ENCODE measurements around the gene CHRNB2.

Gene CHRNB2

GRCh38 chr1:154619181-154619948 lies 51.8 kb downstream of the CHRNB2 start:
- Mint-ChIP-seq H3K36me3 (ENCODE audit: low read depth) (peaks cover 15% of the 10 kb centered on the region), H3K4me1 (peaks cover 14% of the 10 kb centered on the region), H3K27ac (no peak overlapping the region), H3K27me3 (ENCODE audit: low read depth) (peaks cover 4% of the 10 kb centered on the region), H3K9me3 (no peaks in the 10 kb centered on the region), H3K4me3 (no peak overlapping the region)
- no peak for TF ChIP-seq CTCF (IDR thresholded peaks at IDR 0.05; ENCODE audit: unreplicated experiment in 3 of 3)

DNA sequence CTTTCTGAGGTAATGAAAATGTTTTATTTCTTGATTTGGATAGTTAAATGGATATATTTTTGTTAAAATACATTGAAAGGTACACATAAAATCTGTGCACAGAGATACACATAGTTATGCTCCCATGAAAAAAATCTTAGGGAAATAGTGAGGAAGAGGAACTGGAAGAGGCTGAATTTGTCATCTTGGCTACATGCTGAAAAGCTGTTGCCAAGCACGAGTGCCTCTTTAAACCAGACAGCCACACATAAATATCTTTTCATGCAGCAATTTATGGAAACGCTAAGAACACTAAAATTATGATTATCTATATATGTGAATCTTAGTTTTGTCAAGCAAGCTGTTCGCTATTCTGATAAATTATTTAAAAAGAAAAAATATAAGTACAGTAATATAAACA lies 53.2 kb downstream of the CHRNB2 start:
- Mint-ChIP-seq H3K36me3 (ENCODE audit: low read depth) (peaks cover 15% of the 10 kb centered on the region), H3K27me3 (ENCODE audit: low read depth) (peaks cover 4% of the 10 kb centered on the region), H3K4me1 (peaks cover 25% of the 10 kb centered on the region), H3K4me3 (no peak overlapping the region), H3K27ac (no peak overlapping the region), H3K9me3 (no peaks in the 10 kb centered on the region)
- no peak for TF ChIP-seq CTCF (IDR thresholded peaks at IDR 0.05; ENCODE audit: unreplicated experiment in 3 of 3)

DNA sequence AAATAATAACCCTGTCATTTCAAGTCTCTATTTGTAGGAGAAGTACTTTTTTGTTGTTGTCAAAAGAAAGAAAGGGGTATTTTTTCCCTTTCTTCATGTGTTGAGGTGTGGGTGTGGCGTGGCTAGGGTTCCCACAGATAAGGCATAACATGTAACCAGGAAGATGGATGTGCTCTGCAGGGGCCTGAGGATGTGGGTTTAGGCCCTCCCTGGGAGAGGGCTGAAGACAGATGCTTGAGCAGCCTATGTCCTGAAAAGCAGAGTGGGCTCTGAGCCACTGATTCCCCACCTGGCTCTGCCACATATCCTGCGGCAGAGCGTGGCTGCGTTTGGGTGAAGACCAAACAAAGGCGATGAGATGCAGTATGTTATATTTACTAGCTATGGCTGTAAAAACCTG lies 54.3 kb downstream of the CHRNB2 start:
- Mint-ChIP-seq H3K27me3 (ENCODE audit: low read depth) (no peaks in the 10 kb centered on the region), H3K4me3 (peak overlapping the region in 1 of 3 experiments; percentile 24)
- no peak for TF ChIP-seq CTCF (IDR thresholded peaks at IDR 0.05; ENCODE audit: unreplicated experiment in 3 of 3)

GRCh38 chr1:154622503-154623039 lies 55.0 kb downstream of the CHRNB2 start:
- Mint-ChIP-seq H3K9me3 (no peaks in the 10 kb centered on the region), H3K36me3 (ENCODE audit: low read depth) (peaks cover 15% of the 10 kb centered on the region), H3K4me3 (peak overlapping the region in 1 of 3 experiments; percentile 21), H3K27me3 (ENCODE audit: low read depth) (no peaks in the 10 kb centered on the region), H3K4me1 (peaks cover 36% of the 10 kb centered on the region), H3K27ac (no peak overlapping the region)
- TF ChIP-seq CTCF (IDR thresholded peaks at IDR 0.05; ENCODE audit: unreplicated experiment in 3 of 3): no peak

More for the DNA sequence above, 54.3 kb downstream of the CHRNB2 start:
- H3K9me3 Mint-ChIP-seq: no peaks in the 10 kb centered on the region
- H3K36me3 Mint-ChIP-seq (ENCODE audit: low read depth): peaks cover 15% of the 10 kb centered on the region
- no peak overlapping the region for H3K27ac Mint-ChIP-seq
- peaks cover 33% of the 10 kb centered on the region for H3K4me1 Mint-ChIP-seq

DNA sequence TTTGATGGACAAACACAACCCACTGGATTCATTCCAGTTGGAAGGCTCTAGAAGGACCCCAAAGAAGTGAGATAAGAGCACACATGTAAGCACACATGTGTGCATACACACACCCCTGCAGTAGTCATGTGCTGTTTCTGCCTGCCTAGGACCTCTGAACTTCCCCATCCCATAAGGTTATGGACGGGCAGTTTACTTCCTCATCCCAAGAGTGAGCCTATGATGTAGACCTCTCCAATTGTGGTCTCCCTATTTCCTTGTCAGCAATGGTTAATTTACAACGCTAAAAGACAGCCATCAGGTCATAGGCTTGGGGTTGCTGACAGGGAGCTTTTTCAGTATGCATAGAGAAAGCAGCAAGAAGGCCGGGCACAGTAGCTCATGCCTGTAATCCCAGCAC lies 55.8 kb downstream of the CHRNB2 start:
- no peak for TF ChIP-seq CTCF (IDR thresholded peaks at IDR 0.05; ENCODE audit: unreplicated experiment in 3 of 3)
- H3K27ac Mint-ChIP-seq: no peak overlapping the region
- peaks cover 40% of the 10 kb centered on the region for H3K4me1 Mint-ChIP-seq

More for the DNA sequence above, 55.8 kb downstream of the CHRNB2 start:
- no peaks in the 10 kb centered on the region for H3K27me3 Mint-ChIP-seq (ENCODE audit: low read depth)
- peak overlapping the region in 1 of 3 experiments; percentile 21 for H3K4me3 Mint-ChIP-seq
- H3K36me3 Mint-ChIP-seq (ENCODE audit: low read depth): peaks cover 15% of the 10 kb centered on the region
- H3K9me3 Mint-ChIP-seq: no peaks in the 10 kb centered on the region

All from nephron (organoid).